ENCODE data around the gene CPLX3.

CPLX3 gene

GRCh38 chr15:74830868-74831267 is 4.4 kb downstream of the CPLX3 start:
- DNase-seq = no peak

- no peak for DNase-seq
These were observed 5.5 kb downstream of the CPLX3 start for GRCh38 chr15:74831813-74832495.

- DNase-seq = no peak
These were observed 6.4 kb downstream of the CPLX3 start for GRCh38 chr15:74832826-74833225.

- DNase-seq = no peak
These were observed 7.1 kb downstream of the CPLX3 start for GRCh38 chr15:74833376-74834107.

GRCh38 chr15:74835312-74835823 is 8.9 kb downstream of the CPLX3 start:
- DNase-seq = peak; percentile 38

GRCh38 chr15:74836846-74837245 is 10.4 kb downstream of the CPLX3 start:
- DNase-seq = no peak

GRCh38 chr15:74837482-74838136 is 11.2 kb downstream of the CPLX3 start:
- no peak for DNase-seq

GRCh38 chr15:74838137-74838516 is 11.7 kb downstream of the CPLX3 start:
- DNase-seq = no peak

GRCh38 chr15:74838746-74839525 is 12.5 kb downstream of the CPLX3 start:
- no peak for DNase-seq

- no peak for DNase-seq
These were observed 13.3 kb downstream of the CPLX3 start for GRCh38 chr15:74839526-74840395.

- no peak for DNase-seq
These were observed 14.7 kb downstream of the CPLX3 start for GRCh38 chr15:74840851-74841775.

- DNase-seq = no peak
These were observed 15.5 kb downstream of the CPLX3 start for GRCh38 chr15:74841891-74842373.

GRCh38 chr15:74842581-74843444 is 16.4 kb downstream of the CPLX3 start, which contains the start of gene ULK3:
TSS of gene ULK3 (minus strand) at chr15:74843156. CDS start at chr15:74843105, 51 bp downstream.
- DNase-seq = peak; percentile 93

GRCh38 chr15:74843445-74843828 is 17.0 kb downstream of the CPLX3 start:
- no peak for DNase-seq

- no peak for DNase-seq
These were observed 17.5 kb downstream of the CPLX3 start for GRCh38 chr15:74843891-74844299.

- DNase-seq = no peak
These were observed 18.1 kb downstream of the CPLX3 start for GRCh38 chr15:74844319-74845207.

GRCh38 chr15:74845208-74845568 is 18.8 kb downstream of the CPLX3 start:
- DNase-seq = peak; percentile 32

GRCh38 chr15:74845581-74845980 is 19.2 kb downstream of the CPLX3 start:
- no peak for DNase-seq
